Measurements from ENCODE around the gene ACRBP.

Gene ACRBP

GRCh38 chr12:6650832-6651231 lies 3.6 kb upstream of the ACRBP start:
- DNase-seq (ENCODE audit: insufficient read length, low spot score), result no peak
- no peak for FAIRE-seq

GRCh38 chr12:6646276-6647082 lies 753 bp downstream of the ACRBP start:
- FAIRE-seq (no peak), DNase-seq (ENCODE audit: insufficient read length, low spot score) (no peak)

- FAIRE-seq, result no peak
These were observed 2.3 kb downstream of the ACRBP start for GRCh38 chr12:6644903-6645302.

GRCh38 chr12:6644257-6644596 lies 3.0 kb downstream of the ACRBP start:
- DNase-seq (ENCODE audit: insufficient read length, low spot score), result no peak
- FAIRE-seq, result no peak

More at GRCh38 chr12:6644903-6645302, 2.3 kb downstream of the ACRBP start:
- DNase-seq (ENCODE audit: insufficient read length, low spot score), result no peak

- FAIRE-seq (no peak), DNase-seq (ENCODE audit: insufficient read length, low spot score) (no peak)
These were observed 3.5 kb downstream of the ACRBP start for GRCh38 chr12:6643569-6644256.

- DNase-seq (ENCODE audit: insufficient read length, low spot score) (no peak), FAIRE-seq (no peak)
These were observed 6.1 kb downstream of the ACRBP start for GRCh38 chr12:6641131-6641530.

- FAIRE-seq (no peak), DNase-seq (ENCODE audit: insufficient read length, low spot score) (no peak)
These were observed 6.7 kb downstream of the ACRBP start for GRCh38 chr12:6640497-6640896.

- DNase-seq (ENCODE audit: insufficient read length, low spot score), result no peak
These were observed 8.0 kb downstream of the ACRBP start for GRCh38 chr12:6639151-6639801.

GRCh38 chr12:6638305-6638704 lies 8.9 kb downstream of the ACRBP start:
- DNase-seq (ENCODE audit: insufficient read length, low spot score), result no peak
- no peak for FAIRE-seq

More at GRCh38 chr12:6639151-6639801, 8.0 kb downstream of the ACRBP start:
- no peak for FAIRE-seq

GRCh38 chr12:6635856-6636531 lies 11.2 kb downstream of the ACRBP start, which contains the start of gene LPAR5:
LPAR5 (minus strand) TSS chr12:6635959; CDS start chr12:6621248, 14,711 bp downstream.
- DNase-seq (ENCODE audit: insufficient read length, low spot score) (peak; percentile 59), FAIRE-seq (peak; percentile 55)

GRCh38 chr12:6635375-6635855 lies 11.8 kb downstream of the ACRBP start:
- no peak for FAIRE-seq
- DNase-seq (ENCODE audit: insufficient read length, low spot score), result no peak

- no peak for FAIRE-seq
- DNase-seq (ENCODE audit: insufficient read length, low spot score), result no peak
These were observed 14.9 kb downstream of the ACRBP start for GRCh38 chr12:6632026-6632983.

- DNase-seq (ENCODE audit: insufficient read length, low spot score) (no peak), FAIRE-seq (no peak)
These were observed 15.7 kb downstream of the ACRBP start for GRCh38 chr12:6631549-6631961.

GRCh38 chr12:6630736-6631135 lies 16.5 kb downstream of the ACRBP start:
- no peak for DNase-seq (ENCODE audit: insufficient read length, low spot score)
- no peak for FAIRE-seq

- no peak for FAIRE-seq
- no peak for DNase-seq (ENCODE audit: insufficient read length, low spot score)
These were observed 19.6 kb downstream of the ACRBP start for GRCh38 chr12:6627616-6628015.

GRCh38 chr12:6626654-6627283 lies 20.5 kb downstream of the ACRBP start:
- DNase-seq (ENCODE audit: insufficient read length, low spot score), result no peak

GRCh38 chr12:6620885-6621274 lies 26.4 kb downstream of the ACRBP start:
- FAIRE-seq, result no peak

More at GRCh38 chr12:6626654-6627283, 20.5 kb downstream of the ACRBP start:
- no peak for FAIRE-seq

GRCh38 chr12:6620137-6620884 lies 26.9 kb downstream of the ACRBP start:
- no peak for DNase-seq (ENCODE audit: insufficient read length, low spot score)

More at GRCh38 chr12:6620885-6621274, 26.4 kb downstream of the ACRBP start:
- no peak for DNase-seq (ENCODE audit: insufficient read length, low spot score)

More at GRCh38 chr12:6620137-6620884, 26.9 kb downstream of the ACRBP start:
- FAIRE-seq, result no peak
